ENCODE results near the gene PRKG1.

- TF ChIP-seq CTCF (IDR thresholded peaks at IDR 0.05; ENCODE audit: insufficient read depth, low read length) (no peak), POLR2AphosphoS5 (IDR thresholded peaks at IDR 0.05; ENCODE audit: low read depth) (no peak), GABPA (IDR thresholded peaks at IDR 0.05; ENCODE audit: low read depth) (no peak)
Measured at GRCh38 chr10:52300599-52301277, 1226.5 kb downstream of the PRKG1 start.

All from HL-60 (cell line).